ENCODE data around the gene ROGDI.

The ROGDI gene

GRCh38 chr16:4839942-4840341 lies 37.5 kb upstream of the ROGDI start:
- H3K4me3 ChIP-seq = no peak overlapping the region
- DNase-seq (ENCODE audit: low spot score) = no peak
- TF ChIP-seq CTCF (IDR thresholded peaks at IDR 0.05) = no peak
- H3K27ac ChIP-seq = no peak overlapping the region

GRCh38 chr16:4837733-4838501 lies 35.5 kb upstream of the ROGDI start:
- no peak for TF ChIP-seq CTCF (IDR thresholded peaks at IDR 0.05)
- Histone ChIP-seq H3K4me3 (no peak overlapping the region), H3K27ac (no peak overlapping the region)
- no peak for DNase-seq (ENCODE audit: low spot score)

GRCh38 chr16:4836727-4837126 lies 34.3 kb upstream of the ROGDI start:
- no peak overlapping the region for H3K27ac ChIP-seq
- no peak for DNase-seq (ENCODE audit: low spot score)
- TF ChIP-seq CTCF (IDR thresholded peaks at IDR 0.05) = no peak
- H3K4me3 ChIP-seq = no peak overlapping the region

- no peak for TF ChIP-seq CTCF (IDR thresholded peaks at IDR 0.05)
- DNase-seq (ENCODE audit: low spot score) = no peak
- Histone ChIP-seq H3K4me3 (no peak overlapping the region), H3K27ac (no peak overlapping the region)
These were observed 31.2 kb upstream of the ROGDI start for GRCh38 chr16:4833584-4833983.

- no peak for TF ChIP-seq CTCF (IDR thresholded peaks at IDR 0.05)
- DNase-seq (ENCODE audit: low spot score) = no peak
- Histone ChIP-seq H3K4me3 (no peak overlapping the region), H3K27ac (no peak overlapping the region)
These were observed 30.4 kb upstream of the ROGDI start for GRCh38 chr16:4832698-4833343.

- DNase-seq (ENCODE audit: low spot score) = no peak
- Histone ChIP-seq H3K4me3 (no peak overlapping the region), H3K27ac (no peak overlapping the region)
- no peak for TF ChIP-seq CTCF (IDR thresholded peaks at IDR 0.05)
These were observed 29.2 kb upstream of the ROGDI start for GRCh38 chr16:4831616-4832015.

GRCh38 chr16:4830408-4830807 lies 28.0 kb upstream of the ROGDI start:
- Histone ChIP-seq H3K27ac (no peak overlapping the region), H3K4me3 (no peak overlapping the region)
- TF ChIP-seq CTCF (IDR thresholded peaks at IDR 0.05) = no peak
- DNase-seq (ENCODE audit: low spot score) = no peak

Data from coronary artery (tissue), 2 donors.